ENCODE measurements around the gene SPNS3. TPM values are rescaled to one million over a fixed set of nuclear protein-coding genes. Genes with fewer than 3 reads are reported as not detected.

SPNS3 gene
- total RNA-seq, 1 experiment from 2014 or later, result not detected

DNA sequence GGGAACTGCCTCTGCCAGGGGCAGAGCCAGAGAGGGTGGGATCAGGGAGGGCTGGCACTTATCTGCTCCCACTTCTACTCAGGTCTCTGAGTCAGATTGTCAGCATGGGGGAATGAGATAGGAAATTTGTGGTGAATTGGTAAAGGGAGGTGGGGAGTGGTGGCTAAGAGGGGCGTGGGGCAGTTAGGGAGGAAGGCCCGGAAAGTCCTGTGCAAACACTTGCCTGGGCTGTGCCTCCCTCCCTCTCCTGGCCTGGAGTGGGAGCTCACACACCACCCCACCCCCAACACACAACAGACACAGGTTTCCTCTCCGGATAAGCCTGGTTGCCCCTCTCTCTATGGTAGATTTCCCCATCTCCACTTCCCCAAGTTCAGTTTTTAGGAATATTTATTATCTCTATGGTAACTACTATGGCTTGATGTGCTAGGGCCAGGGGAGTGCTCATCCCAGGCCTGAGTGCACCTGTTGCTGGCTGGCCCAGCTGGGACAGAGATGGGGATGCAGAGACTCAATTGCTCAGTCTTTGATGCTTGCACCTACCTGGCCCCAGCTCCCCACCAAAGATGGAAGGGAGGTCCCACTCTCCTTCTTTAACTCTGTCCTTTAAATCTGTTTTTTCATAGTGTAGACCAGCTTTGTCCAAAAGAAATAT lies 67.7 kb downstream of the SPNS3 start:
- DNase-seq, result no peak
- Histone ChIP-seq H3K36me3 (replicated peaks; ENCODE audit: control insufficient read depth, insufficient read depth, low read length) (no peaks in the 10 kb centered on the region), H3K27me3 (ENCODE audit: control insufficient read depth, insufficient read depth, low read length) (peaks cover 45% of the 10 kb centered on the region), H3K4me3 (ENCODE audit: insufficient read depth, low read depth, low read length) (no peak overlapping the region)

DNA sequence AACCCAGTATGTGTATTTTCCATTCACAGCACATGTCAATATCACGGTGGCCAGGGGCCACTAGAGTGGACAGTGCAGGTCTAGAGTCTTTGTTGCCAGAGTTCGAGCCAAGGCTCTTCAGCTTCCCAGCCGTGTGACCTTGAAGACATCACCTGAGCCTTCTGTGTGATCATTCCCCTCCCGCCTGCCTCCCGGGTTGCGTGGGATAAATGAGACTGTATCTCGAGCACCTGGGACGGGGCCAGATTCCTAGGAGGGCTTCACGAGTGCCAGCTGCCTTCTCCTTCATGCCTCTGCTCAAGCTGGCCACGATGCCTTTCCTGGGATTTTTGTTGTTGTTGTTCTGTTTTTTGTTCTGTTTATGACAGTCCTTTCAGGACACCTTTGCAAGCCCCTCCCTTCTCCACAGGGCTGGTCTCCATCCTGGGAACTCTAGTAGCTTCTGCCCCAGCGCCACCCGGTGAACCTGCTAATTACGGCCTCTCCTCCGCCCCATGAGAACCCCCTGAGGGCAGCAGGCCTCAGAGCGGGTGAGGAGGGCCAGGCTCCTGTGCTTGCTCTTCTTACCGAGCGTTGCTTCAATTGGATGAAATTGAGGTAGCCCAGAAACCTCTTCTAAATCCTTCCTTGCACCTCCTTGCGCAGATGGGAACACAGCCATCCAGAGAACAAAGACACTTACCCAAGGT lies 68.9 kb downstream of the SPNS3 start:
- Histone ChIP-seq H3K36me3 (replicated peaks; ENCODE audit: control insufficient read depth, insufficient read depth, low read length) (no peaks in the 10 kb centered on the region), H3K4me3 (ENCODE audit: insufficient read depth, low read depth, low read length) (no peak overlapping the region), H3K27me3 (ENCODE audit: control insufficient read depth, insufficient read depth, low read length) (peaks cover 34% of the 10 kb centered on the region)
- no peak for DNase-seq

DNA sequence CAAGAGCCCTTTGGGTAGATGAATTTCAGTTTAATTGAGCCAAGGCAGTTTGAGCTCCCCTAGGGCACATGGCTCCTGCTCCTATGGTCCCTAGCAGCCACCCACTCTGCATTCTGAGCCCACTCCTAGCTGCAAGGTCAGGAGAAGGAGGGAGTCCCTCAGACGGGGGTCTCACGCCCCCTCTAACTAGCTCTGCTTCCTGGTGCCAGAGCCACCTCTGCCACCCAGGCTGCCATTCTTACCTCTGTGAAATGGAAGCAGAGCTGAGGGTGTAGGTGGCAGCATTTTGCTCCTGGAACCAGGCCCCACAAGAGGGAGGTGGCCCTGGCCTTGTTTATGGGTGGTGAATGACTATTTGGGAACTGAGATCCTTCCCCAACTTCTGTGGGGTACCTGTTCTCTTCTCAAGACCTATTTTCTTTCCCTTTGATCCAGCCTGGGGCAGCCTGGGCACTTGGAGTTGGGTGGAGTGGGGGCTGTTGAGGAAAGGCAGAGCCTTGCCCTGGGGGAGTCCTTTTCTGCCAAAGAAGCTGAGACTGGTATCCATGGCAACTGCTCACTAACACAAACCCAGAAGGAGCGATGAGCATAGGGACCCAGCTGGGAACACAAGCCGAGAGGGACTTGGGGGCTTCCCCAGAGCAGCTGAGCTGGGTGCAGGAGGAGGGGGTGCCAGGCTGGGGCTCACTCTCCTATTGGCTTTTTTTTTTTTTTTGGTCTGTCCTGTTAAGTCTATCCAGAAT lies 69.7 kb downstream of the SPNS3 start:
- Histone ChIP-seq H3K27me3 (ENCODE audit: control insufficient read depth, insufficient read depth, low read length) (peaks cover 26% of the 10 kb centered on the region), H3K36me3 (replicated peaks; ENCODE audit: control insufficient read depth, insufficient read depth, low read length) (no peaks in the 10 kb centered on the region), H3K4me3 (ENCODE audit: insufficient read depth, low read depth, low read length) (no peak overlapping the region)
- no peak for DNase-seq

DNA sequence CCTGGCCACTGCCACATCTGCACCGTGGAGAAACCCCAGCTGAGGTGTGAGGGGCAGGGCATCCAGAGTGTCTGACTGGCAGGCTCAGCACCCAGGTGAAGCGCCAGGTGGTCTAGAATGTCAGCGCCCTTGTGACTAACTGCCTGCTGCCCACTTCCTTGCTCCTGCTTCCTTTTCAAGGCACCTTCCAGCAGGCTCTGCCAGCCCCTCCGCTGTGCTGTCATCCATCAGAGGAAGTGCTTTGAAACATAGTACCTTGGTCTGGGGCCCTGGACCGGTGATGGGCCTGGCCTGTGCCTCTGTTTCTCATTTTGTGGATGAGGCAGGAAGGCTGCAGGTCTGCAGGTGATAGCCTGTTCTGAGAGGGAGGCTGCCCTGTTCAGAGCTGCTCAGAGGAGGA lies 70.4 kb downstream of the SPNS3 start:
- DNase-seq, result no peak
- Histone ChIP-seq H3K36me3 (replicated peaks; ENCODE audit: control insufficient read depth, insufficient read depth, low read length) (no peaks in the 10 kb centered on the region), H3K4me3 (ENCODE audit: insufficient read depth, low read depth, low read length) (no peak overlapping the region), H3K27me3 (ENCODE audit: control insufficient read depth, insufficient read depth, low read length) (peaks cover 24% of the 10 kb centered on the region)

DNA sequence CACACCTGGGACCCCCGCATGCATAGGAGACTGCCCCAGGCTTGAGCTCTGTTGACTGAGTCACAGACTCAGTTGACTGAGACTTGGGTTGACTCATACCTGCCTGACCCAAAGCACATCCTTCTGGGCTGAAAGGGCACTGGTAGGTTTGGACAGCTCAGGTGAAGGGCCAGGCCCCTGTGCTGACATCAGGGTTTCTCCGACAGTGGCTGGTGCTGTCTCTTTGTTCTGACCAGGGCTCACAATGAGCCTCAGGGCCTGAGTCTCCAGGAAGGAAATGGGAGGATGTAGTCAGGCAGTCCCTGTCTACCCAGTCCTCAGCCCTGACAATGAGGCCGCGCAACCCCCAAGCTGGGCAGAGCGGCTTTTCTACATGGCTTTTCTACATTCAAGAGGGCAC lies 71.4 kb downstream of the SPNS3 start:
- Histone ChIP-seq H3K27me3 (ENCODE audit: control insufficient read depth, insufficient read depth, low read length) (peaks cover 14% of the 10 kb centered on the region), H3K36me3 (replicated peaks; ENCODE audit: control insufficient read depth, insufficient read depth, low read length) (no peaks in the 10 kb centered on the region), H3K4me3 (ENCODE audit: insufficient read depth, low read depth, low read length) (no peak overlapping the region)
- DNase-seq, result no peak

DNA sequence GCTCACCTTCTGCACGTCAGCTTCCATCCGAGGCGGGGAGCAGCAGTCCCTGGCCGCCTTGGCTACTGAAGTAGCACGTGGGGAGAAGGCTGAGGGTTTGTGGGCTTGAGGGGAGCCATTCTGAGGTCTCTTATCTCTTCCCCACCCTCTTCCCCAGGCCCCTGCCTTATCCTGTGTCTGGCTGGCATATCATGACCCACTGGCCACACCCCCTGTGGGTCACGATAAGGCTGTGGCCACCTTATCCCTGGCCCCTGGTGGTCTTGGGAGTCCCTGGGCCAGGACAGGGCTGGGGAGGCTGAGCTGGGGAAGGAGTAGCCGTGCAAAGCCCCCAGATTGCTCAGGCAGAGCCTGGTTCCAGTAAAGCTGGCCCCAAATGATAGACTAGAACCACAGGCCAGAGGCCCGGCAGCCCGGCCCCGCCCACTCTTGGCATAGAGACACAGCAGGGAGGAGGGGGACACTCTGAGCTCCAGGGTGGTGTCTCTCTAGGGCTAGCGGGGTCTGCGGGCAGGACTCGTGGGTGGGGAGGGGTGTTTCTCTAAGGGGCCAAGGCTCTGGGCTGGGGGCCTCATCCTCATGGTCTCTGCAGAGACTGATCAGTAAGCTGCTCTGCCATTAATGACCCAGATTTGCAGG lies 72.6 kb downstream of the SPNS3 start:
- Histone ChIP-seq H3K4me3 (ENCODE audit: insufficient read depth, low read depth, low read length) (no peak overlapping the region), H3K36me3 (replicated peaks; ENCODE audit: control insufficient read depth, insufficient read depth, low read length) (no peaks in the 10 kb centered on the region), H3K27me3 (ENCODE audit: control insufficient read depth, insufficient read depth, low read length) (peaks cover 4% of the 10 kb centered on the region)
- no peak for DNase-seq

DNA sequence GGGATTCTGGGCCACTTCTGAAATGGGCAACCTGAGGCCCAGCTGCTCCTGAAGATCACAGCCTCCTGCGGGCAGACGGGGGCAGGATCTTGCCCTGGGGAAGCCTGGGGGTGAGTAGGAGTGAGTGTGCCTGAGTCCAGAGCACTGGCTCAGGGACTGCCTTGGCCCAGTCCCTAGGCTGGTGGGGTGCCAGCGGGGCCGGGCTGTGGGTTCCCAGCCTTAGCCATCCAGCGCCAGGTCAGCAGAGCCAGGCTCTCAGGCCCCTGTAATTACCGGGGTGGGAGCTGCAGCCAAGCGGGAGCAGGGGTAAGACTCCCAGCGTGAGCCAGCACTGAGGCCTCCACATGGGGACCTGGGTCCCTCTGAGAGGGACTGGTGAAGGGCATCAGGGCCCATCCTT lies 73.2 kb downstream of the SPNS3 start:
- Histone ChIP-seq H3K4me3 (ENCODE audit: insufficient read depth, low read depth, low read length) (no peak overlapping the region), H3K27me3 (ENCODE audit: control insufficient read depth, insufficient read depth, low read length) (no peaks in the 10 kb centered on the region; the same call in 1 of the 2 replicates), H3K36me3 (replicated peaks; ENCODE audit: control insufficient read depth, insufficient read depth, low read length) (no peaks in the 10 kb centered on the region)
- DNase-seq, result no peak

DNA sequence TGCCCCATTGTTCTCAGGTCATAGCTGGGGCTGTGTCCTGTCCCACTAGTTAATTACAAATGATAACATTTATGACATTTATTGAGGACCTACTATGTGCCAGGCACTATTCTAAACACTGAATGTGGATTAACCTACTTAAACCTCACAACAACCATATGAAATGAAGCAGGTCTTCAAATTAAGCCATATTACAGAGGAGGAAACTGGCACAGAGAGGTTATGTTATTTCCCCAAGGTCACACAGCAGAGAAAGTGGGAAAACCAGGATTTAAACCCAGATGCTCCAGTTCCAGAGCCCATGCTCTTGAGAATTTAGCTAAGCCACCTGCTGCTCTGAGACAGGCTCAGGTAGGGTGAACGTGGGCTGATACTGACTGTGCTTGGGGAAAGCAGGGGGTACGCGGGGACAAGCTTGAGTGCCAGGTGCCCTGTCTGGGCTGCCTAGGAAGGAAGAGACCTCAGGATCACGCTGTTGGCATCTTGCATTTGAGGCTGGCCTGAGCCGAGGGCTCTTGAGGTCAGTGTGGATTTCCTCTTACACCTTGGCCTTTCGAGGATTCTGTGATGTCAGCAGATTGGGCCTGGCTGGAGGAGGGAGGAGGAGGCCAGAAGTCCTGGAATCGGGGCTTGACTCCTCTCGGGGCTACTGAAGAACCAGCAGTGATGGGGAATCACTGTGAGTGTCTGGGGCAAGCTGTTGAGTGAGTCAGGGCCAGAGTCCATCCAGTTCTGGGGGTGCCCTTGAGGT lies 73.8 kb downstream of the SPNS3 start:
- DNase-seq, result no peak
- H3K36me3 ChIP-seq (replicated peaks; ENCODE audit: control insufficient read depth, insufficient read depth, low read length), result no peaks in the 10 kb centered on the region
- no peak overlapping the region for H3K4me3 ChIP-seq (ENCODE audit: insufficient read depth, low read depth, low read length)
- no peaks in the 10 kb centered on the region; the same call in 1 of the 2 replicates for H3K27me3 ChIP-seq (ENCODE audit: control insufficient read depth, insufficient read depth, low read length)

DNA sequence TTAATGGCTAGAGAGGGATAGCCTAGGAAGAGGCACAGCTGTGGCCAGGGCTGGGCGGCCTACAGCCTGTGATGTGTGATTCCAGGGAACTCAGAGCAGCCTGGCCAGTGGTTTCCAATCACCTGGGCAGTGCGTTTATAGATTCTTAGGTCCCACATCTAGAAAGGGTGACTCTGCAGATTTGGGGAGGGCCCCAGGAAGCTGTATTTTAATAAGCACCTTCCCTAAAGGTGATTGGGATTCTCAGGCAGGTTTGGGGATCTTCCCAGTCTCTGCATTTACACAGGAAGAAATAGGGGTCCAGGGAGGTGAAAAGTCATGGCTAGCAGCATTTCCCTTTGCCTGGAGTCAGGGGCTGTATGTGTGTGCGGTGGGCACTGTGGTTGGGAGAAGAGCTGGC lies 74.5 kb downstream of the SPNS3 start:
- Histone ChIP-seq H3K27me3 (ENCODE audit: control insufficient read depth, insufficient read depth, low read length) (no peaks in the 10 kb centered on the region; the same call in 1 of the 2 replicates), H3K4me3 (ENCODE audit: insufficient read depth, low read depth, low read length) (no peak overlapping the region), H3K36me3 (replicated peaks; ENCODE audit: control insufficient read depth, insufficient read depth, low read length) (no peaks in the 10 kb centered on the region)
- no peak for DNase-seq

DNA sequence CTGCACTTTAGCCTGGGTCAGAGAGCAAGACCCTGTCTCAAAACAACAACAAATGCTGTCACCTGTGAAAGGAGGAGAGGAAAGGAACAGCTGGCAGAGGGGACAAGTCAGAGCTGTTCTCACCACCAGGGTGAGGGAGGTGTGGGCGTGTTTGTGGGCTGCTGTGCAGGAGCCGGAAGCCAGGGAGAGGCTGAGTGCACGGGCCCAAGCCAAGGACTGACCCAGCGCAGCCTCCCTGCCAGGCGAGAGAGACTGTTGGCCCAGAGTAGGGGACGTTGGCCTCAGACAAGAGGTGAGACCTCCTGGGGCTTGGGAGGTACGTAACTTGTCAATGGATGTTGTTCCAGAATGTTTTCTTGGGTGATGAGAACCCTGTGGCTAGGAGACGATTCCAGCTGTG lies 75.7 kb downstream of the SPNS3 start:
- Histone ChIP-seq H3K4me3 (ENCODE audit: insufficient read depth, low read depth, low read length) (no peak overlapping the region), H3K27me3 (ENCODE audit: control insufficient read depth, insufficient read depth, low read length) (no peaks in the 10 kb centered on the region), H3K36me3 (replicated peaks; ENCODE audit: control insufficient read depth, insufficient read depth, low read length) (no peaks in the 10 kb centered on the region)
- DNase-seq, result no peak

DNA sequence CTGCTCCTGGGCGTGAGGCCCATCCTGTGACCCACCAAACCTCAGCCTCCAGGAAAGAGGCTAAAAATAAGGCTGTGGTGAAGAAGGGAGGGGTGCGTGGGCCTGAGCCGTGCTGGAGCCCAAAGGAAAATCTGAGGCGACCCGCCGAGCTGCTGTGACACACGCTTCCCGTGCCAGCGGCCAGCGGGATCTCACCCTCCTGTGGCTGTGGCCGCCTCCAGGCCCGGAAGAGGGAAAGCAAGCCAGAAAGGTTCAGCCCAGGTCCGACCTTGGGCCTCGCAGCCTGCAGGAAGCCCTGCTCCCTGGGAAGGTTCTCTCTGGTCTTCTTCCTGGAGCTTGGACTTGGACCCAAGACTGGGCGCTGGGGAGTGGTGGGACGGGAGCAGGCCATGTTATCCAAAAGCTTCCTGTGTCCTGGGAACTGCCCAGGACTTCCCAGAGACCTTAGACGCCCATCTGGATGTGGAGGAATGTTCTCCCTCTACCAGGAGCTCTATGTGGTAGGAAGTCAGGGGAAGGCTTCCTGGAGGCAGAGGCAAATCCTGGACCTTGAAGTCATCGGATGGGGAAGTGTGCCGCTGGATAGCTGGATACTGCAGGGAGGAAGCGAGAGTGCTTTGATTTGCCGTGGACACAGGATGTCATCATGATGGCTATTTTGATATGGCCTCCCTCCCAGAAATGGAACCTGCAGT lies 76.3 kb downstream of the SPNS3 start:
- no peak for DNase-seq
- H3K36me3 ChIP-seq (replicated peaks; ENCODE audit: control insufficient read depth, insufficient read depth, low read length), result no peaks in the 10 kb centered on the region
- no peak overlapping the region for H3K4me3 ChIP-seq (ENCODE audit: insufficient read depth, low read depth, low read length)
- H3K27me3 ChIP-seq (ENCODE audit: control insufficient read depth, insufficient read depth, low read length), result no peaks in the 10 kb centered on the region

DNA sequence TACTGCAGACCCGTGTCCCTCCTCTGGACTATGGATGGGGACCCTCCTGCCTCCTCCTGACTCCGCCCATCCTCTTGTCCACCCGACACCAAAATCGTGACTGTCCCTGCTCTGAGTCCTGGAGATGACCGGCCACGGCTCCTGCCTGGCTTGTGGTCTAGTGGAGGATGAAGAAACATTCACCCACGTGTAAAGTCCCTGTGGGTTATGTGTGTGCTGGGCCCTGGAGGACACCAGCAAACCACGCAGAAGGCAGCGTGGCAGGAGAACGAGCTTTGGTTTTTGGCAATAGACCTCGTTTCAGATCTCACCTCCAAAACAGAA lies 76.8 kb downstream of the SPNS3 start:
- Histone ChIP-seq H3K4me3 (ENCODE audit: insufficient read depth, low read depth, low read length) (no peak overlapping the region), H3K36me3 (replicated peaks; ENCODE audit: control insufficient read depth, insufficient read depth, low read length) (no peaks in the 10 kb centered on the region), H3K27me3 (ENCODE audit: control insufficient read depth, insufficient read depth, low read length) (no peaks in the 10 kb centered on the region)
- DNase-seq, result no peak

DNA sequence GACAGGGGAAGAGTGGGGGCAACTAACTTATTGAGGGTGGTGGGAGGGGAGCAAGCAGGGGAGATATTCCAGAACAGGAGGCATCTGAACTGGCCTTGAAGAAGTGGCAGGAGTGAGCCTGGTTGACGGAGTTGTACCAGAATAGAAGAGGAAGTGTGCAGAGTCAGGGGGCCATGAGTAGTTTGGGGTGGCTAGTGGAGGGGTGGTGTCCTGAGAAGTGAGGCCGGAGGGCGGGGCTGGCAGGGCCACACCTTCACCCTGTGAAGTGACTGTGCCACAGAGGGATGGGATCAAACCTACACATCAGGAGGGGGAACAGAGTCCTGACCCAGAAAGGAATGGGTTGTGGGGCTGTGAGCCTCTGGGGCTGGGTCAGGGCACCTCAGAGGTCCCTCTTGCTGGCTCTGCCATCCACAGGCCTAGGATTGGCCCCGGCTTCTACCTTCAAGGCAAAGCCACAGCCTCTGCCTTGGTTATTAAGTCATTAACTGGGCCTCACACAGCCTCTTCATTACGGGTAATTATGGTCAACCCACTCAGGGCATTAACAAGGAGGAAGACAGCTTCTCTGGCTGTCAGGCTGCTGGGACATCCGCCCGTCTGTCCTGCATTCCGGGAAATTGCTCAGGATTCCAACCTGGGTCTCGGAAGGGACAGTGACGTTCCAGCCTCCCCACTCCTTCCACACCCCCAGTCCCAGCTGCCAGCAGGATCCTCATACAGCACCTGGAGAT lies 77.6 kb downstream of the SPNS3 start:
- no peak for DNase-seq
- H3K4me3 ChIP-seq (ENCODE audit: insufficient read depth, low read depth, low read length), result no peak overlapping the region
- no peaks in the 10 kb centered on the region for H3K36me3 ChIP-seq (replicated peaks; ENCODE audit: control insufficient read depth, insufficient read depth, low read length)
- H3K27me3 ChIP-seq (ENCODE audit: control insufficient read depth, insufficient read depth, low read length), result no peaks in the 10 kb centered on the region

All from H7 (cell line).